ENCODE measurements around the gene ITGA8.
"Not testable (repeated sequence)": the region's sequence is repeated elsewhere in the genome, so short reads cannot be mapped to it uniquely, and the experiment has no call there.

The ITGA8 gene

GRCh38 chr10:15557168-15557567 is 162.6 kb downstream of the ITGA8 start:
- not testable (repeated sequence) for DNase-seq (ENCODE audit: low spot score)

- DNase-seq (ENCODE audit: low spot score): no peak
These were observed 168.8 kb downstream of the ITGA8 start for GRCh38 chr10:15550950-15551349.

DNA sequence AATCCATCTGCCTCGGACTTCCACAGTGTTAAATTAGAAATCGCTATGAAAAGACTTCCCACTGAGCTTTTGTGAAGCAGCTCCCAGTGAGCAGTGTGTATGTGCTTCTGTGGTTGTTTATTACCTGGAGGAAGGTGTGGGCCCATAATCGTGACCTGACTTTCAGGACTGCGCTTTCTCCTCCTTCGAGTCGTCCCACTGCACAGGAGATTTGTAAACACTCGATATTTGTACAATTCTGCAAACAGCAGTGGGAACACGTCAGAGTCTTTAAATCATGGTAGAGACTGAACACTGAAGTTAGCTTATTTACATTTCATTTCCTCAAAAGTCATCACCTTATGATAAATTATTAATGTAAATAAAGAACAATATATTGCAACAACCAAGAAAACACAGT is 171.4 kb downstream of the ITGA8 start:
- DNase-seq (ENCODE audit: low spot score): no peak

DNA sequence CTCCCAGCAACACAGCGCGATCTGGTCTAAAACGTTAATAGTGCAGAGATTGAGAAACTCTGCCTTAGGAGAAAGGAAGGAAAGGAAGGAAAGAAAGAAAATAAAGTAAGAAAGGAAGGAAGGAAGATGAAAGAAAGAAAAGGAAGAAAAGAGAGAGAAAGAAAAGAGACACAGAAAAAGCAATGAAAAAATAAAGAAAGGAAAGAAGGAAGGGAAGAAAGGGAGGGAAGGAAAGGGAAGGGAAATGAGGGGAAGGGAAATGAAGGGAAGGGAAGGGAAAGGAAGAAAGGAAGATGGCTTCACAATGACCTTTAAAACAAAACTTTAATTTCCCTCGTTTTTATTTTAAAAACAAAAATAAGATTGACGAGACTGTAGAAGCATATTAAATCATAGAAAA is 173.1 kb downstream of the ITGA8 start:
- DNase-seq (ENCODE audit: low spot score): no peak

DNA sequence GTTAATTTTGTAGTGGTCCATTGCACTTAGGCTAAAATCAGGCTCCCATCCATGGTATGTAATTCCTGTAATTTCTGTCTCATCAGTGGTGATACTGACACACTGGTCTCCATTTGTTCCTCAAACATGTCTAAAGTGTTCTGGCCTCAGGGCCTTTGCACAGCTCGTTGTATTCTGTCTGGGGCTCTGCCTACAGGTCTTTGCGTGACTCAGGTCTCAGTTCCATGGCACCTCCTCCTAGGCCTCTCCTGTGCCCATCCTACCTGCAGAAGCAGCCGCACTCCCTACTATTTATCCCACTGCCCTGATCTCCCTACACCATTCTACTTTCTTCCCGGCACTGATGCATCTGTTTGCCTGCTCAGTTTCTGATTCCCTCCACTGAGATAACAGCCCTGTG is 173.8 kb downstream of the ITGA8 start:
- DNase-seq (ENCODE audit: low spot score): no peak

DNA sequence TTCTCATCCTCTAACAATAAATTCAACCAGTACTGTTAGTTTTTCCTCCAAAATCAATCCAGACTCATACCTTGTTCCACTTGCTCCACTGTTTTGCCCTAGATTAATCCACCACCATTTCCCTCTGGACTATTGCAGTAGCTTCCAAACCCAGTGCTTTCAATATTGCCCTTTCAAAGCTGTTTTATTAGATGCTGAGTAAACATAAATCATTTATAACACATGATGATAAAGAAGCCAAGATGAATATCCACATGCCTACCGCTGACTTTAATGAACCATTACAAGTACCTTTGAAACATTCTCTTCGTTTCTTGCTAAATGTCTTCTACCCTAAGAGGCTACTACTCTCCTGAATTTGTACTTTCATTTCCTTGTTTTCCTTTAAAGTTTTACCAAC is 174.5 kb downstream of the ITGA8 start:
- DNase-seq (ENCODE audit: low spot score): no peak

DNA sequence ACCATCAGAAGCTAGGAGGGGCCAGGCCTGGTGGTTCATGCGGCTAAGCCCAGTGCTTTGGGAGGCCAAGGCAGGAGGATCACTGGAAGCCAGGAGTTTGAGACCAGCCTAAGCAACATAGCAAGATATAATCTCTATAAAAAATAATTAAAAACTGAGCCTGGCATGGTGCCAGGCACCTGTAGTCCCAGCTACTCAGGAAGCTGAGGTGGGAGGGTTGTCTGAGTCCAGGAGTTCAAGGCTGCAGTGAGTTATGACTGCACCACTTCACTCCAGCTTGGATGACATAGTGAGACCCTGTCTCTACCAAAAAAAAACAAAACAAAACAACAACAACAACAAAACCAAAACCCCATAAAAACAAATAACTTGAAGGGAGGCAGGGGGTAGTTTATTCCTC is 175.7 kb downstream of the ITGA8 start:
- DNase-seq (ENCODE audit: low spot score): no peak

- no peak for DNase-seq (ENCODE audit: low spot score)
These were observed 176.9 kb downstream of the ITGA8 start for GRCh38 chr10:15542817-15543216.

DNA sequence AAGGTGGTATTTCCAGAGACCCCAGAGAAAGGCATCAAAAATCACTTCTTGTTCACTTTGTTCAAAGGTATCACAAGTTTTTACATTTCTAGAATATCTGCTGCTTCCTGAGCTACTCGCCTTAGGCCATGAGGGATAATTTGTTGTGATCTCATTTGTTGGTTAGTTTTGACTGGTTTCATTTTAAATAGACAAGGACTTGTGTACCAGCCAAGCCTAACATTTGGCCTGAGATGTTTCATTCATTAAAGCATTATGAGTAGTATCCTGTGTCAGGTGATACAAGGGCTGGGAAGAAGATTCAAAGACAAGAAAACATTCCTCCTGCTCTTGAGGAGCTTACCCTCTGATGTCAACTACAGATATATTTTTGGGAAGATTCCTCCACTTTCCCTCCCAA is 178.3 kb downstream of the ITGA8 start:
- no peak for DNase-seq (ENCODE audit: low spot score)

GRCh38 chr10:15540727-15541126 is 179.0 kb downstream of the ITGA8 start:
- no peak for DNase-seq (ENCODE audit: low spot score)

DNA sequence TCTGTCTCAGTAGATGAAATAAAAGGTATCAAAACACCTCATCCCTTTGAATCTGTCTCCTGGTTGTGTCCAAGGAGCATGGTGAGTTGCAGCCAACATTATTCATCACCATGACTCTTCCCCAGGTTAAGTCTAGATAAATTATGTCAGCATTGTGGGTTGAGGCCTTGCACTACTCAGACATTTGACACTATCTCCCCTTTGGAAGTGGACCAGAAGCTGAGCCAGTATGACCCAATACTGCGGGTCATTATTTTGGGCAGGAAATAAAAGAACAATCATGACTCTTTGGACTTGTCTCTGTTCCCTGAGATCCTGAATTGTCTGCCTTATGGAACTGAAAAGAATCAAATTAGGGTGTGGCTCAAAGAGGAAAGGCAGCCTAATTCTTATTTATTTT is 180.5 kb downstream of the ITGA8 start:
- DNase-seq (ENCODE audit: low spot score): no peak

- DNase-seq (ENCODE audit: low spot score): not testable (repeated sequence)
These were observed 184.7 kb downstream of the ITGA8 start for GRCh38 chr10:15534928-15535538.

DNA sequence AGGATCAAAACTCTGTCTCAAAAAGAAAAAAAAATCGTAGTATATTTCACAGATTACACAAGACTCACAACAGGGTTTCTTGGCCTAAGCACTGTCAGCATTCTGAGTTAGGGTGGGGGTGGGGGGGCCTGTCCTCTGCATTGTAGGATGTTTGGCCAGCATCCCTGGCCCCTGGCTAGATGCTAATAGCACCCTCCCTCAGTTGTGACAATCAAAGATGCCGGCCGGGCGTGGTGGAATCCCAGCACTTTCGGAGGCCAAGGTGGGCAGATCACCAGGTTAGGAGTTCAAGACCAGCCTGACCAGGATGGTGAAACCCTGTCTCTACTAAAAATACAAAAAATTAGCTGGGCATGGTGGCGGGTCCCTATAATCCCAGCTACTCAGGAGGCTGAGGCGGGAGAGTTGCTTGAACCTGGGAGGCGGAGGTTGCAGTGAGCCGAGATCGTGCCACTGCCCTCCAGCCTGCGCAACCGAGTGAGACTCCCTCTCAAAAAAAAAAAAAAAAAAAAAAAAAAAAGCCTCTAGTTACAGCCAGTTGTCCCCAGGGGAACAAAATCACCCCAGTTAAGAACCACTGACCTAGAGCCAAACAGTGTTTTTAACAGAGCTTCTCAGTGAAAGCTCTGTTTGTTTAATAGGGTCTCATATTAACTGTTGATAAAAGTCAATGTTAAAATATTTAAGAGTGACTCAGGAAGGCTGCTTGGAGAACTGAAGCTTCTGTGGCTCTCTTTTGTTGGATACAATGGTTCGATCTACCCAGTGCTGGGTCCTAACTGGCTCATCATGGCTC is 187.6 kb downstream of the ITGA8 start:
- no peak for DNase-seq (ENCODE audit: low spot score)

GRCh38 chr10:15528859-15529239 is 190.9 kb downstream of the ITGA8 start:
- no peak for DNase-seq (ENCODE audit: low spot score)

- no peak for DNase-seq (ENCODE audit: low spot score)
These were observed 193.0 kb downstream of the ITGA8 start for GRCh38 chr10:15526754-15527153.

DNA sequence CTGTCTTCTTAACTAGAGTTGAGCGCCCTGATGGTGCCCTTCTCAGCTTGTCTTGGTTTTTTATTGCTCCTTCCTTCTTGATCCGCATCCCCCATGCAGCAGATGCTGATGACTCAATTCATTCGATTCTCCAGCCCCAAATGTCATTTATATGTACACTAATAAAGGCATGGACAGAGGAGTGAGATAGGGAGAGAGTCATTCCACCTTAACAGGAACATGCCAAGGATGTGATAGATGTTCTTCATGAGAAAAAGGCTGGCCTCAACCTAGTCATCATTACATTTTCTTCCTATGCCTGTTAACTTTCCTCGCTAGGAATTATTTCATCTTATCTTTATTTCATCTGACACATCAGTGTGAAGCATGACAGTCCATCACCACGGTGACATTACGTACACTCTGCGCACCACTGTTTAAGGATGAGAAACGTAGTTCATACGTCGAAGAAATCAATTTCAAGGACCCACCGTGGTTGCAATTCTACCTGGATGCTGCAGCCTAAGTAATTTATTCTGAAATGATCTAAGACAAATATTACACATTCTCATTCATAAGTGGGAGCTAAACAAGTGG is 198.3 kb downstream of the ITGA8 start:
- DNase-seq (ENCODE audit: low spot score): no peak

DNA sequence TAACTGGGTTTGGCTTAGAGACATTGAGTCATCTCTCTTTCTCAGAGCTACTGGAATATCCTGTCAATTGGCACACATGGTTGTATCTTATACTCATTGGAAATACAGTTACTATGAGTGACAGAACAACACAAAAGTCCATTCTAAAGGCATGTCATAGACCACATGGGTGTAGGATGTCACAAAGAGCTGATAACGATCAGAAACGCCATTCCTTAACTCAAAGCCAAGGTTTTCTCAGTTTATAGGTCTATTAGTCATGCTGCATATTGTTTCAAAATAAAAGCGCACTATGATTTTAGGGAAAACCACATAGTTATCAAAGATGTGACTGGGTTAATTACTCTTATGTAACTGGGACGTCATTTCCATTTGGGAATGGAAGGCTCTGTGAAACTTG is 201.5 kb downstream of the ITGA8 start:
- DNase-seq (ENCODE audit: low spot score): no peak

- DNase-seq (ENCODE audit: low spot score): no peak
These were observed 203.3 kb downstream of the ITGA8 start for GRCh38 chr10:15516256-15517085.

- DNase-seq (ENCODE audit: low spot score): no peak
These were observed 204.5 kb downstream of the ITGA8 start for GRCh38 chr10:15515202-15515601.

GRCh38 chr10:15510963-15511362 is 208.8 kb downstream of the ITGA8 start:
- no peak for DNase-seq (ENCODE audit: low spot score)

- DNase-seq (ENCODE audit: low spot score): no peak
These were observed 214.4 kb downstream of the ITGA8 start for GRCh38 chr10:15505329-15505728.

GRCh38 chr10:15504101-15504840 is 215.5 kb downstream of the ITGA8 start:
- no peak for DNase-seq (ENCODE audit: low spot score)

Measured in iPS-NIHi11 (cell line).